OCI-M2 (cell line): Measurements from ENCODE around the gene TPH1.
"Not testable (repeated sequence)": the region's sequence is repeated elsewhere in the genome, so short reads cannot be mapped to it uniquely, and the experiment has no call there.

Experiments
- DNase-seq: peaks from one replicate; lab custom pipeline; 2025; ENCODE audit not compliant: unreplicated experiment; lab: John Stamatoyannopoulos, UW

TPH1 gene

DNA sequence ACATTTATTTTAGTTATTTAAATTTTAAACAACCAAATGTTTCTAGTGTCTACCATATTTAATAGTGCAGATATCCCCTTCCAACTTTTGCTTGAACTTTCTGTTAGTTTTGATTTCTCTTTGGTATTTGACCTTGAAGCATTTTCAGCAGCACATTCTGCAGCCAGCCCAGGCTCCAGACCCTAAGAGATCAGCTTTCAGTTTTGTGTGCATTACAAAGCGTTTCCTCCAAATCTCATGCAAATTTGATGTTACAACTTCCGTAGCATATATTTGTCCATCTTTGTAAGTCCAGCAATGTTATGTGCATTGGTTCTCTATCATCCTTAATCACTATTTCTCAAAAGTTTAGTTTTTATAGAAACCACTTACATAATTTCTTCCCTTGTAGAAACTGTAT is 18.6 kb downstream of the TPH1 start:
- DNase-seq = no peak

GRCh38 chr11:18022419-18022818 is 23.6 kb downstream of the TPH1 start:
- no peak for DNase-seq

GRCh38 chr11:18019650-18020049 is 26.4 kb downstream of the TPH1 start:
- DNase-seq = no peak

DNA sequence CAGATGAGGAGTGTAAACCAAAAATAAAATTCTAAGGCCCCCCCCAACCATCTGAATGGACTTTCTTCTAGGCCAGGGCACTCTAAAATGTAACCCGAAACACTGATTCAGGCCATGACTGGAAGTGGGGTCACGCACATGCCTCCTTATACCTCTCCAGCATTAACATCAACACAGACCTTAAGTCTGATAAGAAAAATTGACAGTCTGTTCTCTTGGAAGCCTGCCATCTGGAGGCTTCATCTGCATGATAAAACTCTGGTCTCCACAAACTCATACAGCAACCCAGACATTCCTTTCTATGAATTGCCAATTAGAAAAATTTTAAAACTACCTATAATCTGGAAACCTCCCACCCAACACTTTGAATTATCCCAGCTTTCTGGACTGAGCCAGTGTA is 29.3 kb downstream of the TPH1 start:
- DNase-seq = no peak

DNA sequence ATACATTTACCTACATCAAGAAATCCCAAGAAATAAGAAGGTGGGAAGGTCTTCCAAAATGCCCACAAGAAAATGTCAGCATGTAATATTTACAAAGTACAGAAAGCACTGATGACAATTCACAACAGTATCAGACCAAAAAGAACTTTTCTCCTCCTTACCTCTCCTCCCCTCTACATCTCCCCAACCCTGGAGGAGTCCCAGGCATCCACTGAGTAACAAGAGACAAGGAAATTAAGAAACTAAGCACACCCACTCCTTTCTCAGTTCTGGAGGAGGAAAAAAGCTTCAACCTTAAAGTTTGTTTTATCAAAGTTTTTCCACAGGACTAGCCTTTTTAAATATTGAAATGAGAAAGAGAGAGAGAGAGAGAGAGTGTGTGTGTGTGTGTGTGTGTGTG is 31.2 kb downstream of the TPH1 start:
- DNase-seq = no peak

DNA sequence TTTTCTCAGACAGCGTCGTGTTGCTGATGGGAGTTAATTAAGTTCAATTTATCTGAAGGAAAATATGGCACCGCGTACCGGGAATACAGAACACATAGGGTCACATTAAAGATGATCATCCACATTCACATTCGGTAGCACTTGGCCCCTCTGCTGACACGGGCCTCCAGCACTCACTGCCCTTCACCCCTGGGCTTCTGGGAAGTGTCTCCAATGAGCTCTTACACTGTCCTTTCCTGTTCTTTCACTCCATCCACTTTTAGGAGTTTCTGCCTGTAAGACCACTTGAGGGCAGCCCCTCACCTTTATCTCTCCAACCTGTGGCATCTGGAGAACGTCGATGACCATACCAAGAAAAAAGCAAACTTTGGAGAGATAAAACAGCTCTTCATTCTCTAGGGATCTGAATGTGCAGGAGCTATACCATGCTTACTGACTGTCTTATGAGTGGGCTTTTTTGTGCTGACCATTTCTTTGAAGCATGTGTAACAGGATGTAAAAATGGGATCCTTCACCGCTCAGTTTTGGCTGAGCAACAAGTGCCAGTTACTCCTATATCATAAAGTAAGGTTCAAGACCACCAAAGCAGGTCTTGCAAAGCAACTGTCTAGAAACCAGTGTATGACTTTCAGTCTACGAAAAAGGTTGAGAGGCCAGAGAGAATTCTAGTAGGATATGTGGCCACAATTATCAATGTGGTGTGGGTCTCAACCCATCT is 32.1 kb downstream of the TPH1 start:
- no peak for DNase-seq

DNA sequence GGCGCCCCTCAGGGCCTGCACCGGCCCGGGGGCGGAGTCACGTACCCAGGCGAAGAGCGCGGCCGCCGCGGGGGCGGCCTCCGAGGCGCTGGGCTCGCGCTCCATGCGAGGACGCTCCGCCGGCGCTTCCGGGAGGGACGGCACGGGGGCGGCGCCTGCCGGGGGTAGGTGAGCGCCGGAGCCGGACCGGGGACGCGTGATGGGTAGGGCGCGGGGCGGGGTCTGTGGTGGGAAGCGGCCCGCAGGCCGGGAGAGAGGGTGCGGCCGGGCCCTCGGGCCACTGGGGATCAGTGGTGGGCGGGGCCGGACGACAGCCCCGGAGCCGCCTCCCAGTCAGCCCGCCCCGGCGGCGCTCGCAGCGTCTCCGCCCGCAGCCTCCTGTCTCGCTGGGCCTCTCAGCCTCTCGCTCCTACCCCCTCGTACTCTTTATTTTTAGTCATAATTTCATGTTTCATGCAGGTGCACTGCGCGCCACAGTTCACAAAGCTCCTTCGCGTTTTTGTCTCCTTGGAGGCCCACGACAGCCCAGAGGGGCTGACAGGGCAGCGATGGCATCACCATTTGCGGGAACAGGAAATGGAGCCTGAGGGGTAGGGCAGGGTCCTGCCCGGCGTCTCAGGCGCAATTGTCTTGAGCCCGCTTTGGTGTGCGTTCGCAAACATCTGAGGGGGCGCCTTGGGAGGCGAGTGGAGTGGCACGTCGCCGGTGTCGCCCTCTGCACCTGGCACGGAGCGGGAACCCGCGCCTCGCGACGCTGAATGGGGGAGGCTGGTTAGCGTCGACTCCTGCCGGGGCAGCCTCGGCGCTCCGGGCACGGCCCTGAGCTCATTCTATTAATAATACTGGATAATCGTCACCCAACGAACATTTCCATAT is 32.9 kb downstream of the TPH1 start, which contains the start of gene SERGEF:
Gene SERGEF (minus strand): TSS at position 142 of the 876 bp plus-strand sequence. CDS start 37 bp downstream, at position 105.
- DNase-seq = peak; percentile 62

DNA sequence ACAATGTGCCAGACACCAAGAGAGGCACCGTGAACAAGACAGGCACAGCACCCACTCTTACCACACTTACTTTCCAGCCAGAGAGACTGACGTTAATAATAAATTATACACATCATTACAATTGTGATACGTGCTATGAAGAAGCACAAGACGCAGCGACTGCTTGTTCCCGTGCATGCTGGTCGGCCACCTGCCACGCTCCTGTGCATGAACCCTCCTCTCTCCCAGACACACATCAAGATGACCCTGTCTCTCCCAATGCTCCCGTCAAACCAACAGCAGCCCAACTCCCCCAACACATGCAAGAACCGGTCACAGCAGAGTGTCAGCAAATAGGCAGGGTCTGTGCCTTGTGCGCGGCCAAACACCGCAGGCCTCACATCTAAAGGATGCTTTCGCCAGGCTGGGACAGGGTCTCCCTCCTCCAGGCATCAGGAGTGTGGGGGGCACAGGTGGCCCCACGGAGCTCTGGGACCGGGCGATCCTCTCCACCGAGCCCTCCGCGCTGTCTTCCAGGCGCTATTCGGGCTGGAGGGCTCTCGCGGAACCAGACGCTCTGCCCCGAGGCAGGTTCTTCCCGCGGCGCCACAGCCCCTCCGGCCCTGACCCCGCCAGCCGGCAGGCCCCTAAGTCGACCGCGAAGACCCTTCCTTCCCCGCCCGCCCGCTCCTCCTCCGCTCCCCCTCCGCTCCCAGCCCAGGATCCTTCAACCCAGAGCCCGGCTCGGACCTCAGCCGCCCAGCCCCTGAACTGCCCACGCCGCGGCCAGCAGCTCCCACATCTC is 33.8 kb downstream of the TPH1 start:
- DNase-seq = no peak

- no peak for DNase-seq
Observed at GRCh38 chr11:18011633-18012032, 34.4 kb downstream of the TPH1 start.

DNA sequence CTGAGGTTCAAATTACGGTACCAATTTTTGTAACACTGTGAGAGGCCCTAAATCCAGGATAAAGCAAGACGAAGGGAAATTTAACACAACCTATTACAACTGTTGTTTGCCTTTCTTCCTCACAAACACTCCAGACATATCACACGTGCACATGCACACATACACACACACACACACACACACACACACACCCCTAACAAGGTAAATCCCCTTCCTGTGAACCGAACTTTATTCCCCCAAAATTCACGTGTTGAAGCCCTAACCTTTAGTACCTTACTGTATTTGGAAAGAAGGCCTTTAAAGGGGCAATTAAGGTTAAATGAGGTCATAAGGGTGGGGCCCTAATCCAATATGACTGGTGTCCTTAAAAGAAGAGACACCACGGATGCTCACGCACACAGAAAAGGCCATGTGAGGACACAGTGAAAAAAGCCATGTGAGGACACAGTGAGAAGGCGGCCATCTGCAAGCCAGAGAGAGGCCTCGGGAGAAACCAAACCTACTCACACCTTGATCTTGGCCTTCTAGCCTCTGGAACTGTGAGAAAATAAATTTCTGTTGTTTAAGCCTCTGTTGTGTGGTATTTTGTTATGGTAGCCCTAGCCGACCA is 35.0 kb downstream of the TPH1 start:
- no peak for DNase-seq

GRCh38 chr11:18010121-18010670 is 35.9 kb downstream of the TPH1 start:
- DNase-seq = no peak

DNA sequence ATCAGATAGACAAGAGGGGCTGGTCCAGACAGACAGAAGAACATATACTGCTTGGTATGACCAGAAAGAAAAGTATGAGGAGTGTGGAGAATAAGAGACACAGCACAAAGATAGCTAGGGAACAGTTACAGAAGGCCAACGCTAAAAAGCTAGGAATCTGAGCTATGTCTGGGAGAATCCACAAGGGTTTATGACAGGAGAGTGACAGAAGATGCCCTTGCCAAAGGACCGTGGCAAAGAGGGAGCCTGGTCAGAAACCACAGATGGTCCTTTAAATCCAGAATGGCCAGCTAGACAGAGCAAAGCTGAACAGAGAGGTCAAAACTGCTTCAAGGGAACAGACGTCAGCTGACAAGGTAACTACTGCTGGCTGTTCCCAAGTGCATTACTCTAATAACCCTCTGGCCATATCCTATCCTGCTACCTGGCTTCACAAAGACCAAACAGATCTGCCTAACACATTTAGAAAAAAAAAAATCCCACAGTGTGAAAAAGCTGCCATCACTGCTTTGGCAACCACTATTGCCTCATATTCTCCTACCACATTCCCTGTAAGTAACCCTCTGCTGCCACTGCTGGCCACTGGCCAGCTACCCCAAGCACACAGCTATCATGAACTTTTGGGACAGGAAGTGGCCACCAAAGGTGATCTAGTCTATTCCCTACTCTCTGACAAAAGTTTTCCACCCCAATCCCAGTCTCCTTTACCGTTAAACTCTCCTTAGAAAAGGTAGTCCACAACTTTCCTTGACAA is 40.5 kb downstream of the TPH1 start:
- no peak for DNase-seq

- no peak for DNase-seq
Observed at GRCh38 chr11:18001191-18001590, 44.9 kb downstream of the TPH1 start.

- no peak for DNase-seq
Observed at GRCh38 chr11:18000760-18001159, 45.3 kb downstream of the TPH1 start.

DNA sequence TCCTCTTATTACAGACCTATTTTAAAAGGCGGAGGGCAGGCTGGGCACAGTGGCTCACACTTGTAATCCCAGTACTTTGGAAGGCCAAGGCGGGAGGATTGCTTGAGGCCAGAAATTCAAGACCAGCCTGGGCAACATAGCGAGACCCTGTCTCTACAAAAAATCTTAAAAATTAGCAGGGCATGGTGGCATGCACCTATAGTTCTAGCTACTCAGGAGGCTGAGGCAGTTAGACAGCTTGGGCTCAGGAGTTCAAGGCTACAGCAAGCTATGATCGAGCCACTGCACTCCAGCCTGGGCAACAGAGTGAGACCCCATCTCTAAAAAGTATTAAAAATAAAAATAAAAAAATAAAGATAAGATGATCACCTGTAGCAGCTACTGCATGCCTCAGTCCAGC is 45.9 kb downstream of the TPH1 start:
- not testable (repeated sequence) for DNase-seq
